ENCODE results near the gene TRIM16. TPM values are rescaled to one million over a fixed set of nuclear protein-coding genes. Genes with fewer than 3 reads are reported as not detected.

The TRIM16 gene
- total and polyA plus RNA-seq, 9 of the 15 experiments (the other 6 are each of a cell fraction or from before 2014, with no cell fraction given), result 3.5 to 9.2 (median 8.2) TPM

GRCh38 chr17:15651583-15652110, 32.5 kb downstream of the TRIM16 start (continued):
- TF ChIP-seq CHD7 (IDR thresholded peaks at IDR 0.05; ENCODE audit: low read depth, low read length) (no peak), ZNF212 (CRISPR knock-in tag; IDR thresholded peaks at IDR 0.05) (no peak), ZNF436 (CRISPR knock-in tag; IDR thresholded peaks at IDR 0.05) (no peak), NONO (IDR thresholded peaks at IDR 0.05; ENCODE audit: low read depth in 2 of 2, low read length in 1 of 2) (no peak), ZNF699 (CRISPR knock-in tag; IDR thresholded peaks at IDR 0.05; ENCODE audit: insufficient replicate concordance) (no peak), MYC (IDR thresholded peaks at IDR 0.05; ENCODE audit: low read depth, low read length) (peak; percentile 49), MYC (CRISPR knock-in tag; IDR thresholded peaks at IDR 0.05; ENCODE audit: borderline replicate concordance, low read depth) (no peak), TCF7L2 (IDR thresholded peaks at IDR 0.05; ENCODE audit: low read depth, low read length) (no peak), FIP1L1 (IDR thresholded peaks at IDR 0.05; ENCODE audit: low read depth, low read length, poor library complexity, severe bottlenecking) (no peak), POLR2A (conservative IDR thresholded peaks at IDR 0.05) (no peak), ZBTB17 (CRISPR knock-in tag; IDR thresholded peaks at IDR 0.05) (no peak), HMG20A (CRISPR knock-in tag; conservative IDR thresholded peaks at IDR 0.05) (no peak), ZNF316 (IDR thresholded peaks at IDR 0.05) (no peak), SIX5 (IDR thresholded peaks at IDR 0.05; ENCODE audit: borderline replicate concordance in 1 of 2, insufficient read depth in 1 of 2, low read depth in 1 of 2, low read length in 2 of 2) (no peak), CCNT2 (IDR thresholded peaks at IDR 0.05; ENCODE audit: borderline replicate concordance, extremely low read depth, insufficient read length, low read depth, low read length) (no peak), PTBP1 (IDR thresholded peaks at IDR 0.05; ENCODE audit: low read depth, low read length) (no peak), HINFP (tag; conservative IDR thresholded peaks at IDR 0.05; ENCODE audit: low read depth) (no peak)

Data from K562 (cell line).